T-cell (primary cell): ENCODE data around the gene SMIM30. TPM values are rescaled to one million over a fixed set of nuclear protein-coding genes. Genes with fewer than 3 reads are reported as not detected.

Source experiments
- ATAC-seq, 4 experiments: fragments of 200-7000 bp in 3 of 4; fragments of 150-1000 bp in 1 of 4; cut with Tn5 transposase; replicated peaks in 1 of 4; 1 replicate in 3 of 4; 2 replicates in 1 of 4; pipeline ENCODE4 v1.10.0; 2021; ENCODE audit warnings: moderate library complexity in 3 of 4, mild to moderate bottlenecking in 2 of 4, moderate number of reproducible peaks in 1 of 4
- CTCF ChIA-PET, 2 donors: fragments of 300-600 bp; sonication (Branson Sonifier 250); formaldehyde crosslinking; loops; one replicate each; lab custom pipeline; 2022; ENCODE audit warnings: antibody characterized with exemption in 2 of 2; lab: Charles Lee
- POLR2A ChIA-PET, 2 donors: fragments of 300-600 bp; sonication (Branson Sonifier 250); formaldehyde crosslinking; loops; one replicate each; lab custom pipeline; 2022; ENCODE audit warnings: antibody characterized with exemption in 2 of 2; lab: Charles Lee
- DNase-seq, 35 experiments: peaks; one replicate each; pipeline versions ENCODE4 v3.0.0 to v3.0.0-alpha.2; 2013 to 2023
- H3K27ac ChIP-seq: one replicate; pipeline ENCODE4 v1.5.1; 2013; ENCODE audit warnings: low read length
- H3K27me3 ChIP-seq, 2 experiments: replicated peaks in 1 of 2; 1 replicate in 1 of 2; 2 replicates in 1 of 2; pipeline versions ENCODE4 v1.6.1 to v1.7.0; 2013; ENCODE audit warnings: low read length in 1 of 2, mixed read lengths in 1 of 2; ENCODE audit not compliant: control insufficient read depth in 2 of 2, insufficient read depth in 2 of 2; ENCODE audit errors: extremely low read depth in 1 of 2
- H3K36me3 ChIP-seq, 2 donors: 1 replicate in 1 of 2; 2 replicates in 1 of 2; pipeline versions ENCODE4 v1.6.1 to v1.7.0; 2013; ENCODE audit warnings: low read length in 1 of 2; ENCODE audit not compliant: control insufficient read depth in 2 of 2, insufficient read depth in 1 of 2; ENCODE audit errors: extremely low read depth in 1 of 2
- H3K4me1 ChIP-seq, 2 experiments: 1 replicate in 1 of 2; 2 replicates in 1 of 2; pipeline versions ENCODE4 v1.6.1 to v1.7.0; 2013; ENCODE audit warnings: low read length in 2 of 2, mixed read lengths in 1 of 2; ENCODE audit not compliant: insufficient read depth in 2 of 2, control insufficient read depth in 1 of 2; ENCODE audit errors: extremely low read depth in 1 of 2
- H3K4me3 ChIP-seq, 2 donors: 1 replicate in 1 of 2; 2 replicates in 1 of 2; pipeline versions ENCODE4 v1.5.1 to v1.7.0; 2013; ENCODE audit warnings: mild to moderate bottlenecking in 2 of 2, low read length in 1 of 2, moderate library complexity in 1 of 2; ENCODE audit not compliant: control insufficient read depth in 1 of 2; ENCODE audit errors: extremely low read depth in 1 of 2
- H3K9me3 ChIP-seq: 2 replicates; pipeline ENCODE4 v1.7.0; 2013
- H3K27ac Mint-ChIP-seq, 2 donors: one replicate each; pipeline ENCODE4 v1.8.0; 2020 to 2021; ENCODE audit warnings: mild to moderate bottlenecking in 2 of 2, mixed read lengths in 2 of 2
- H3K27me3 Mint-ChIP-seq, 2 donors: one replicate each; pipeline ENCODE4 v1.8.0; 2021 to 2022; ENCODE audit warnings: mixed read lengths in 2 of 2
- H3K36me3 Mint-ChIP-seq: one replicate; pipeline ENCODE4 v1.8.0; 2021; ENCODE audit warnings: mixed read lengths
- H3K4me1 Mint-ChIP-seq, 3 donors: one replicate each; pipeline ENCODE4 v1.8.0; 2020 to 2022; ENCODE audit warnings: mixed read lengths in 3 of 3, mild to moderate bottlenecking in 1 of 3
- H3K4me3 Mint-ChIP-seq, 3 donors: one replicate each; pipeline ENCODE4 v1.8.0; 2020 to 2022; ENCODE audit warnings: mild to moderate bottlenecking in 3 of 3, mixed read lengths in 3 of 3, moderate library complexity in 3 of 3
- H3K9me3 Mint-ChIP-seq, 3 donors: one replicate each; pipeline ENCODE4 v1.8.0; 2020 to 2022; ENCODE audit warnings: mixed read lengths in 3 of 3
- WGBS: methylation state at CpG from one replicate; pipeline ENCODE4 v1.1.5; 2013; ENCODE audit warnings: missing lambda C conversion rate; ENCODE audit not compliant: insufficient coverage; 5-methylcytosine and 5-hydroxymethylcytosine counted together
- total RNA-seq, 35 experiments: library from RNA in 6 of 35; stranded (reverse) in 6 of 35; fragments of 120-200 nt in 1 of 35; gene quantifications; one replicate each; pipeline versions ENCODE4 v1.2.1 to v1.2.4 and lab custom pipeline; 2013 to 2026

The SMIM30 gene
- total RNA-seq, 5 donors from 2014 or later (not counting 1 experiment from before 2014, with no cell fraction given), result 11.1 to 17.3 (median 16.5) TPM

GRCh38 chr7:113134025-113134424 lies 15.7 kb upstream of the SMIM30 start:
- Mint-ChIP-seq H3K4me1 (no peaks in the 10 kb centered on the region), H3K9me3 (no peaks in the 10 kb centered on the region), H3K27me3 (peaks cover 0 to 16% of the 10 kb centered on the region in 2 donors), H3K4me3 (no peak overlapping the region), H3K36me3 (no peaks in the 10 kb centered on the region), H3K27ac (no peak overlapping the region)
- DNase-seq (no peak), ATAC-seq (no peak)
- CTCF ChIA-PET, result no interaction called here
- Histone ChIP-seq H3K4me1 (no peaks in the 10 kb centered on the region), H3K36me3 (no peaks in the 10 kb centered on the region), H3K4me3 (no peak overlapping the region), H3K27me3 (no peaks in the 10 kb centered on the region), H3K27ac (no peak overlapping the region), H3K9me3 (no peaks in the 10 kb centered on the region)
- POLR2A ChIA-PET, result no interaction called here
- 86% methylated on average over 1 of the region's 1 CpG for WGBS

GRCh38 chr7:113131367-113131766 lies 13.0 kb upstream of the SMIM30 start:
- Mint-ChIP-seq H3K36me3 (no peaks in the 10 kb centered on the region), H3K27me3 (peaks cover 0 to 16% of the 10 kb centered on the region in 2 donors), H3K27ac (no peak overlapping the region), H3K9me3 (no peaks in the 10 kb centered on the region), H3K4me1 (no peaks in the 10 kb centered on the region), H3K4me3 (no peak overlapping the region)
- Histone ChIP-seq H3K36me3 (no peaks in the 10 kb centered on the region), H3K9me3 (no peaks in the 10 kb centered on the region), H3K4me3 (no peak overlapping the region), H3K4me1 (no peaks in the 10 kb centered on the region), H3K27me3 (no peaks in the 10 kb centered on the region), H3K27ac (no peak overlapping the region)
- DNase-seq (no peak), ATAC-seq (no peak)
- POLR2A ChIA-PET, result no interaction called here
- CTCF ChIA-PET, result no interaction called here
- WGBS, result 60% methylated on average over 1 of the region's 2 CpGs

- Histone ChIP-seq H3K36me3 (no peaks in the 10 kb centered on the region), H3K9me3 (no peaks in the 10 kb centered on the region), H3K4me1 (no peaks in the 10 kb centered on the region), H3K4me3 (no peak overlapping the region), H3K27me3 (no peaks in the 10 kb centered on the region), H3K27ac (no peak overlapping the region)
- WGBS, result 100% methylated on average over 1 of the region's 1 CpG
- ATAC-seq (no peak), DNase-seq (no peak)
- Mint-ChIP-seq H3K4me1 (no peaks in the 10 kb centered on the region), H3K36me3 (no peaks in the 10 kb centered on the region), H3K9me3 (no peaks in the 10 kb centered on the region), H3K27me3 (peaks cover 0 to 5% of the 10 kb centered on the region in 2 donors), H3K4me3 (no peak overlapping the region), H3K27ac (no peak overlapping the region)
- CTCF ChIA-PET, result no interaction called here
- POLR2A ChIA-PET, result no interaction called here
Measured at GRCh38 chr7:113128031-113128430, 9.7 kb upstream of the SMIM30 start.

GRCh38 chr7:113125728-113126127 lies 7.4 kb upstream of the SMIM30 start:
- H3K4me3 ChIP-seq, result no peak overlapping the region

GRCh38 chr7:113122744-113123143 lies 4.4 kb upstream of the SMIM30 start:
- POLR2A ChIA-PET, result interaction anchor here in 1 of 2 donors (0.7 kb wide), 1 partner anchor 647 kb away, joined by 5 read pairs; no protein-coding TSS in a partner anchor
- H3K4me1 ChIP-seq, result peaks cover 3 to 6% of the 10 kb centered on the region in 2 experiments
- ATAC-seq (no peak), DNase-seq (no peak)
- no peak overlapping the region for H3K4me3 ChIP-seq
- no peaks in the 10 kb centered on the region for H3K27me3 Mint-ChIP-seq
- no peaks in the 10 kb centered on the region for H3K27me3 ChIP-seq
- H3K4me3 Mint-ChIP-seq, result no peak overlapping the region
- no peak overlapping the region for H3K27ac ChIP-seq
- H3K36me3 Mint-ChIP-seq, result peaks cover 5% of the 10 kb centered on the region
- H3K9me3 Mint-ChIP-seq, result no peaks in the 10 kb centered on the region
- peaks cover 10 to 15% (median 14%) of the 10 kb centered on the region in 3 donors for H3K4me1 Mint-ChIP-seq
- no peak overlapping the region for H3K27ac Mint-ChIP-seq
- CTCF ChIA-PET, result interaction anchor here in 1 of 2 donors (1.1 kb wide), 1 partner anchor 44 kb away, joined by 3 read pairs; no protein-coding TSS in a partner anchor
- no peaks in the 10 kb centered on the region for H3K36me3 ChIP-seq
- H3K9me3 ChIP-seq, result no peaks in the 10 kb centered on the region

More at GRCh38 chr7:113125728-113126127, 7.4 kb upstream of the SMIM30 start:
- no CpG with 5 or more reads among the region's 2 CpGs for WGBS
- Mint-ChIP-seq H3K4me1 (no peaks in the 10 kb centered on the region), H3K9me3 (no peaks in the 10 kb centered on the region), H3K27me3 (peaks cover 0 to 5% of the 10 kb centered on the region in 2 donors), H3K27ac (no peak overlapping the region), H3K36me3 (no peaks in the 10 kb centered on the region), H3K4me3 (no peak overlapping the region)
- Histone ChIP-seq H3K9me3 (no peaks in the 10 kb centered on the region), H3K4me1 (no peaks in the 10 kb centered on the region), H3K36me3 (no peaks in the 10 kb centered on the region), H3K27me3 (no peaks in the 10 kb centered on the region), H3K27ac (no peak overlapping the region)
- ChIA-PET CTCF (no interaction called here), POLR2A (no interaction called here)
- DNase-seq (no peak), ATAC-seq (no peak)

- H3K36me3 Mint-ChIP-seq, result peaks cover 10% of the 10 kb centered on the region
- H3K9me3 Mint-ChIP-seq, result no peaks in the 10 kb centered on the region
- H3K4me3 ChIP-seq, result no peak overlapping the region
- ATAC-seq, result no peak
- no peak for DNase-seq
- peaks cover 3 to 9% of the 10 kb centered on the region in 2 experiments for H3K4me1 ChIP-seq
- H3K27ac ChIP-seq, result no peak overlapping the region
- no peak overlapping the region for H3K4me3 Mint-ChIP-seq
- no peaks in the 10 kb centered on the region for H3K27me3 ChIP-seq
- no peak overlapping the region for H3K27ac Mint-ChIP-seq
- ChIA-PET CTCF (no interaction called here), POLR2A (interaction anchor here in 1 of 2 donors (0.6 to 0.9 kb wide), 2 partner anchors 181 to 483 kb away, joined by 3 read pairs; a partner anchor contains a TSS)
- H3K9me3 ChIP-seq, result no peaks in the 10 kb centered on the region
- WGBS, result no CpG with 5 or more reads among the region's 1 CpG
- no peaks in the 10 kb centered on the region for H3K36me3 ChIP-seq
- H3K27me3 Mint-ChIP-seq, result no peaks in the 10 kb centered on the region
- H3K4me1 Mint-ChIP-seq, result peaks cover 12 to 21% (median 20%) of the 10 kb centered on the region in 3 donors
Measured at GRCh38 chr7:113120647-113121046, 2.3 kb upstream of the SMIM30 start.
